SIG-M5 treated with dmso at 0.1 percent for 504 hours (cell line): ENCODE measurements around the gene ADAMTSL2.

Source experiments
- DNase-seq: peaks from one replicate; lab custom pipeline; 2025; ENCODE audit not compliant: unreplicated experiment; lab: John Stamatoyannopoulos, UW

The ADAMTSL2 gene

DNA sequence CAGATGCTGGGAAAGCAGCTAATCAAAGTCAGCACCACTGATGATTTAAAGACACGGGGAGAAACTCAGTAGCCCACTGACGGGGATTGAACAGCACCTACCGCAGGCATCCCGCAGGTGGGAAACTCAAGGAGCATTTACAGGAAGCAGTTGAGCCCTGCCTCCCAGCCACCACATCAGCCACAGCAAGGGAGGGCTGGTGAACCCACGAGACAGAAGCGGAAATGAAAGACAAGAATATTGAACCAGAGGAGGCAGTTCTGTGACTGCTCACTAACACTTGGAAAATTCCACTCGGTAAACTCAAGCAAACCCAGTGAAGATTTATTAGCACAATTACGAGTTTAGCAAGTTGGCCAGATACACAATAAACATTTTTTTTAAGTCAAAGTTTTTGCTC, 85.3 kb downstream of the ADAMTSL2 start:
- peak; percentile 28 for DNase-seq

DNA sequence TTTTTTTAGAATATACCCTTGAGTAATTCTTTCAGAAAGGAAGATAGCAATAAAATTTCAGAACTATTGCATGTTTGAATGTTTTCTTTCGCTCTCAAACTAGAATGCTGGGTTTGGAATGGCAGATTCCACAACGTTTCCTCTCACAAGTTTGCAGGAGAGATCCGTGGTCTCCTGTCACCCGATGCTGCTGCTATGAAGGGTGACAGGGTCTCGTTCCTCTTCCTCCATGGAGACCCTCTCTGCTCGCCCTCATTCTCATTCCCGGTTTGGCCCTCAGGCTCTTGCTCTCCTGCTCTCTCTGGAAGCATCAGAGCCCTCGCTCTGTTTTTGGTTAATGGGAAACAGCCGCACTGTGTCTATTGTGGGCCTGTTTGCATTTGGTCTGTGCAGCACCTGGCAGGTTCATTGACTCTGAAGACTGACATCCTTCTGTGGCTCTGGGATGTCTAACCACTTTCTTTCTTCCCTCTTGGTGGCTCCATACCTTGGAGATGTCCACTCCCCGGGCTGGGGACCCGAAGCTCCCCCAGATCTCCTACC, 87.3 kb downstream of the ADAMTSL2 start:
- DNase-seq: no peak

DNA sequence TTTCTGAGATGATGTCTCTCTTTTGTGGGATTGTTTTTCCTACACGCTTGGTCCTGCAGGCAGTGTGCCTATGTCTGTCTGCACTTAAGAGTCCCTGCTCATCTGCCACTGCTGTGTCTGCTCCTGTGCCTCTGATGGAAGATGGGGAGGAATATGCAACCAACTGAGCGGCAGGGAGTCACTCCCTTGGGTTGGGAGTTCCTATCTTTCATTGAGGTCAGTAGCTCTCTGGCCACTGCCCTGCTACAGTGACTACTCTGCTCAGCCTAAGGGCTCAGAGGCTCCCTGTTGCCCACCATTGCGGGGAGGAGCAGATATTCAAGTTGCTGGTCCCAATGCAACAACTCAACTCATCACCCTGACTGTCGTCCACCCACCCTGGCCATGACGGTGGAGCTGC, 88.1 kb downstream of the ADAMTSL2 start:
- DNase-seq: no peak
